OCI-LY3 (cell line): ENCODE measurements around the gene ZC3H4.

Experiments used
- H2AFZ ChIP-seq: fragments of 200-600, 300-600 bp; shearing (Covaris generic); 2 replicates; pipeline ENCODE4 v1.6.0; 2014; ENCODE audit warnings: antibody characterized with exemption, low read depth, low read length
- H3K27ac ChIP-seq: fragments of 200-600, 300-600 bp; sonication (generic); 2 replicates; pipeline ENCODE4 v1.5.1; 2014; ENCODE audit warnings: mild to moderate bottlenecking, low read length, moderate library complexity, mixed read lengths
- H3K27me3 ChIP-seq: fragments of 200-600, 300-600 bp; sonication (generic); 2 replicates; pipeline ENCODE4 v1.6.1; 2014; ENCODE audit warnings: low read depth, low read length, mixed read lengths
- H3K36me3 ChIP-seq: fragments of 200-600, 300-600 bp; sonication (generic); replicated peaks from 2 replicates; pipeline ENCODE3; 2014; ENCODE audit warnings: low read depth, low read length, mixed read lengths
- H3K4me1 ChIP-seq: fragments of 300-600, 200-600 bp; sonication (generic); 2 replicates; pipeline ENCODE4 v1.6.1; 2014; ENCODE audit warnings: low read length, mixed read lengths
- H3K4me2 ChIP-seq: fragments of 200-600, 300-600 bp; sonication (generic); 2 replicates; pipeline ENCODE4 v1.6.1; 2014; ENCODE audit warnings: low read length, mixed read lengths
- H3K4me3 ChIP-seq: fragments of 300-600, 200-600 bp; sonication (generic); 2 replicates; pipeline ENCODE4 v1.5.1; 2014; ENCODE audit warnings: antibody characterized with exemption, mild to moderate bottlenecking, low read length, moderate library complexity
- H3K79me2 ChIP-seq: fragments of 300-600, 200-600 bp; shearing (Covaris generic); 2 replicates; pipeline ENCODE4 v1.6.1; 2014; ENCODE audit warnings: mild to moderate bottlenecking, low read length, mixed read lengths
- H3K9ac ChIP-seq: fragments of 300-600, 200-600 bp; shearing (Covaris generic); 2 replicates; pipeline ENCODE4 v1.6.0; 2014; ENCODE audit warnings: mild to moderate bottlenecking, low read length, moderate library complexity
- H3K9me3 ChIP-seq: fragments of 200-600, 300-600 bp; shearing (Covaris generic); 2 replicates; pipeline ENCODE4 v1.6.1; 2014; ENCODE audit warnings: low read length, mixed read lengths; ENCODE audit not compliant: insufficient read depth
- H4K20me1 ChIP-seq: fragments of 200-600, 300-600 bp; sonication (generic); 2 replicates; pipeline ENCODE4 v1.6.1; 2016; ENCODE audit warnings: low read length, mixed read lengths; ENCODE audit not compliant: insufficient read depth
- CTCF ChIP-seq: fragments of 200-600, 300-600 bp; sonication (generic); IDR thresholded peaks from 2 replicates; pipeline ENCODE4 v1.5.1; 2014; ENCODE audit warnings: antibody characterized with exemption, low read length, low read depth
- EZH2phosphoT487 ChIP-seq: fragments of 200-600 bp; shearing (Covaris generic); IDR thresholded peaks from 2 replicates; pipeline ENCODE4 v1.6.1; 2018; ENCODE audit warnings: antibody characterized with exemption, mixed run types, low read depth

The ZC3H4 gene

GRCh38 chr19:47107953-47108746 is 5.4 kb downstream of the ZC3H4 start:
- no peaks in the 10 kb centered on the region for H3K27me3 ChIP-seq
- TF ChIP-seq EZH2phosphoT487 (no peak), CTCF (no peak)
- H2AFZ ChIP-seq: no peak overlapping the region
- H3K36me3 ChIP-seq: peaks cover 55% of the 10 kb centered on the region
- peaks cover 19% of the 10 kb centered on the region; the same call in 1 of the 2 replicates for H4K20me1 ChIP-seq
- no peak overlapping the region for H3K4me3 ChIP-seq
- no peak overlapping the region for H3K27ac ChIP-seq
- no peaks in the 10 kb centered on the region for H3K9me3 ChIP-seq
- H3K4me1 ChIP-seq: peaks cover 21% of the 10 kb centered on the region
- H3K4me2 ChIP-seq: no peak overlapping the region
- peaks cover 89% of the 10 kb centered on the region for H3K79me2 ChIP-seq
- no peak overlapping the region for H3K9ac ChIP-seq

- Histone ChIP-seq H3K79me2 (peaks cover 97% of the 10 kb centered on the region), H3K4me1 (peaks cover 21% of the 10 kb centered on the region), H3K9me3 (no peaks in the 10 kb centered on the region), H3K27me3 (no peaks in the 10 kb centered on the region), H4K20me1 (peaks cover 25% of the 10 kb centered on the region), H3K27ac (no peak overlapping the region), H3K36me3 (peaks cover 57% of the 10 kb centered on the region), H3K4me3 (no peak overlapping the region), H2AFZ (no peak overlapping the region), H3K9ac (no peak overlapping the region), H3K4me2 (no peak overlapping the region)
- TF ChIP-seq CTCF (no peak), EZH2phosphoT487 (no peak)
Measured at GRCh38 chr19:47107202-47107952, 6.2 kb downstream of the ZC3H4 start.

DNA sequence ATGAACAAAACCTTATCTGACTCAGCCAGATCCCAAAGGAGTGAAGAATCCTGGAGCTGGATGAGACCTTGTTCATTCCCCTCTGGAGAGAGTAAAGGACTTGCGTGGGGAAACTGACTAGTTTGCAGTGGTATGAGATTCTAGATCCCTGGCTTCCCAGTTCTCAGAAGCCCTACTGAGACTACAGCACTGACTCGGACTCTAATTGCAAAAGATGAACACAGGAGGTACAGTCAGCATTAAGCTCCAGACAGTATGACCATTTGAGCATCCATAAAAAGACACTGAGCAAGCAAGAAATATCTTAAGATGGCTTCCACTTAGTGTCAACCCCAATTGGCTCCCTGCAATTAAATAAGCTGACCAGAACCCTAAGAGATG is 6.8 kb downstream of the ZC3H4 start:
- H3K36me3 ChIP-seq: peaks cover 62% of the 10 kb centered on the region
- no peaks in the 10 kb centered on the region for H3K27me3 ChIP-seq
- H3K27ac ChIP-seq: no peak overlapping the region
- H3K9ac ChIP-seq: no peak overlapping the region
- H2AFZ ChIP-seq: no peak overlapping the region
- no peak for TF ChIP-seq EZH2phosphoT487
- TF ChIP-seq CTCF: no peak
- H3K79me2 ChIP-seq: peaks cover 100% of the 10 kb centered on the region
- H3K9me3 ChIP-seq: no peaks in the 10 kb centered on the region
- H3K4me2 ChIP-seq: no peak overlapping the region
- H3K4me3 ChIP-seq: no peak overlapping the region
- peaks cover 21% of the 10 kb centered on the region for H3K4me1 ChIP-seq
- H4K20me1 ChIP-seq: peaks cover 31% of the 10 kb centered on the region

GRCh38 chr19:47105874-47106273 is 7.7 kb downstream of the ZC3H4 start:
- no peak overlapping the region for H3K4me2 ChIP-seq
- H2AFZ ChIP-seq: no peak overlapping the region

More at GRCh38 chr19:47105874-47106273, 7.7 kb downstream of the ZC3H4 start:
- Histone ChIP-seq H4K20me1 (peaks cover 35% of the 10 kb centered on the region), H3K4me3 (no peak overlapping the region), H3K9ac (no peak overlapping the region), H3K79me2 (peaks cover 100% of the 10 kb centered on the region), H3K27me3 (no peaks in the 10 kb centered on the region), H3K36me3 (peaks cover 56% of the 10 kb centered on the region), H3K27ac (no peak overlapping the region), H3K9me3 (no peaks in the 10 kb centered on the region), H3K4me1 (peaks cover 21% of the 10 kb centered on the region)
- TF ChIP-seq CTCF (no peak), EZH2phosphoT487 (no peak)
